Neural progenitor cell (in vitro differentiated cells): ENCODE measurements around the gene CCDC124. TPM values are rescaled to one million over a fixed set of nuclear protein-coding genes. Genes with fewer than 3 reads are reported as not detected.
"Not testable (repeated sequence)": the region's sequence is repeated elsewhere in the genome, so short reads cannot be mapped to it uniquely, and the experiment has no call there.

Experiments used
- DNase-seq: peaks from one replicate; pipeline ENCODE4 v3.0.0-alpha.2; 2016; ENCODE audit warnings: low spot score
- H2AFZ ChIP-seq: fragments of 200-600 bp; sonication (generic); replicated peaks from 2 replicates; pipeline ENCODE4 v1.6.1; 2016; ENCODE audit warnings: antibody characterized with exemption
- H3F3A ChIP-seq: fragments of 200-600 bp; sonication (generic); 2 replicates; pipeline ENCODE4 v1.6.1; 2016; ENCODE audit warnings: antibody characterized with exemption, low read depth
- H3K27ac ChIP-seq: fragments of 200-600 bp; sonication (generic); 2 replicates; pipeline ENCODE4 v1.5.1; 2016; ENCODE audit warnings: mild to moderate bottlenecking
- H3K27me3 ChIP-seq: fragments of 200-600 bp; sonication (generic); 2 replicates; pipeline ENCODE4 v1.6.1; 2016; ENCODE audit warnings: mild to moderate bottlenecking, moderate library complexity
- H3K36me3 ChIP-seq: fragments of 200-600 bp; sonication (generic); 2 replicates; pipeline ENCODE4 v1.5.1; 2016
- H3K4me1 ChIP-seq: fragments of 200-600 bp; sonication (generic); 2 replicates; pipeline ENCODE4 v1.6.1; 2016; ENCODE audit warnings: mixed run types
- H3K4me2 ChIP-seq: fragments of 200-600 bp; sonication (generic); 2 replicates; pipeline ENCODE4 v1.6.1; 2016
- H3K4me3 ChIP-seq: fragments of 200-600 bp; sonication (generic); 2 replicates; pipeline ENCODE4 v1.5.1; 2016
- H3K79me2 ChIP-seq: fragments of 200-600 bp; sonication (generic); 2 replicates; pipeline ENCODE4 v1.6.1; 2016; ENCODE audit warnings: low read depth
- H3K9ac ChIP-seq: fragments of 200-600 bp; sonication (generic); 2 replicates; pipeline ENCODE4 v1.6.1; 2016
- H3K9me3 ChIP-seq: fragments of 200-600 bp; sonication (generic); 2 replicates; pipeline ENCODE4 v1.5.1; 2016; ENCODE audit warnings: low read depth
- H4K20me1 ChIP-seq: fragments of 200-600 bp; sonication (generic); 2 replicates; pipeline ENCODE4 v1.6.1; 2016; ENCODE audit warnings: low read depth
- H3K27ac Mint-ChIP-seq: 3 replicates; pipeline ENCODE4 v1.8.0; 2021; ENCODE audit warnings: mixed read lengths
- H3K27me3 Mint-ChIP-seq: 2 replicates; pipeline ENCODE4 v1.8.0; 2022; ENCODE audit warnings: low read depth, mild to moderate bottlenecking, inconsistent platforms, moderate library complexity, mixed read lengths; ENCODE audit not compliant: insufficient read depth
- H3K36me3 Mint-ChIP-seq: 3 replicates; pipeline ENCODE4 v1.8.0; 2021; ENCODE audit warnings: mixed read lengths
- H3K4me1 Mint-ChIP-seq: 3 replicates; pipeline ENCODE4 v1.8.0; 2021; ENCODE audit warnings: mixed read lengths
- H3K4me3 Mint-ChIP-seq: 3 replicates; pipeline ENCODE4 v1.8.0; 2021; ENCODE audit warnings: mild to moderate bottlenecking, moderate library complexity, mixed read lengths
- H3K9me3 Mint-ChIP-seq: 3 replicates; pipeline ENCODE4 v1.8.0; 2020; ENCODE audit warnings: mixed read lengths
- CTCF ChIP-seq: fragments of 200-600 bp; sonication (generic); IDR thresholded peaks from 2 replicates; pipeline ENCODE4 v1.5.1; 2017; ENCODE audit warnings: antibody characterized with exemption, mild to moderate bottlenecking
- EZH2 ChIP-seq: fragments of 200-600 bp; sonication (generic); IDR thresholded peaks from 2 replicates; pipeline ENCODE4 v1.6.1; 2017; ENCODE audit warnings: antibody characterized with exemption, mild to moderate bottlenecking, moderate library complexity
- EZH2phosphoT487 ChIP-seq: fragments of 200-600 bp; sonication (generic); IDR thresholded peaks from 2 replicates; pipeline ENCODE4 v1.6.1; 2017; ENCODE audit warnings: antibody characterized with exemption
- total RNA-seq: library from RNA; depleted of rRNA; stranded (reverse); fragments of >200 nt; gene quantifications from 2 replicates; pipeline ENCODE4 v1.2.3, GENCODE V29; 2015; ENCODE audit warnings: low replicate concordance

The CCDC124 gene
- total RNA-seq, 1 donor from 2014 or later, result 23.3 TPM

- Histone ChIP-seq H3K4me1 (peaks cover 8% of the 10 kb centered on the region), H3K27ac (no peak overlapping the region), H3K36me3 (no peaks in the 10 kb centered on the region), H3K27me3 (no peaks in the 10 kb centered on the region), H4K20me1 (no peaks in the 10 kb centered on the region), H3K9ac (no peak overlapping the region), H3K4me3 (no peak overlapping the region), H3K9me3 (peaks cover 5% of the 10 kb centered on the region), H3F3A (peaks cover 9% of the 10 kb centered on the region), H2AFZ (no peak overlapping the region), H3K4me2 (no peak overlapping the region), H3K79me2 (no peaks in the 10 kb centered on the region)
- Mint-ChIP-seq H3K36me3 (no peaks in the 10 kb centered on the region), H3K4me1 (peaks cover 6% of the 10 kb centered on the region), H3K27me3 (peaks cover 2% of the 10 kb centered on the region), H3K27ac (no peak overlapping the region), H3K9me3 (peaks cover 18% of the 10 kb centered on the region), H3K4me3 (no peak overlapping the region)
- TF ChIP-seq CTCF (no peak), EZH2phosphoT487 (no peak), EZH2 (no peak)
- DNase-seq, result no peak
These were observed 21.9 kb upstream of the CCDC124 start for GRCh38 chr19:17910791-17911360.

- Histone ChIP-seq H3K9me3 (no peaks in the 10 kb centered on the region), H3K4me1 (no peaks in the 10 kb centered on the region), H3K36me3 (no peaks in the 10 kb centered on the region), H3K79me2 (no peaks in the 10 kb centered on the region), H3K9ac (no peak overlapping the region), H3F3A (no peaks in the 10 kb centered on the region), H2AFZ (no peak overlapping the region), H3K4me2 (no peak overlapping the region), H3K27me3 (no peaks in the 10 kb centered on the region), H3K4me3 (no peak overlapping the region), H3K27ac (no peak overlapping the region), H4K20me1 (no peaks in the 10 kb centered on the region)
- no peaks in the 10 kb centered on the region for H3K36me3 Mint-ChIP-seq
- no peak for DNase-seq
- peaks cover 4% of the 10 kb centered on the region for H3K27me3 Mint-ChIP-seq
- TF ChIP-seq CTCF (no peak), EZH2phosphoT487 (no peak), EZH2 (no peak)
- H3K4me3 Mint-ChIP-seq, result no peak overlapping the region
- H3K4me1 Mint-ChIP-seq, result no peaks in the 10 kb centered on the region
- H3K9me3 Mint-ChIP-seq, result peaks cover 15% of the 10 kb centered on the region
- no peak overlapping the region for H3K27ac Mint-ChIP-seq
These were observed 16.7 kb upstream of the CCDC124 start for GRCh38 chr19:17915940-17916593.

GRCh38 chr19:17918151-17918550, 14.7 kb upstream of the CCDC124 start:
- peaks cover 15% of the 10 kb centered on the region for H3K9me3 Mint-ChIP-seq
- H3K36me3 Mint-ChIP-seq, H3K27me3 ChIP-seq, H3K27ac ChIP-seq, H3K9me3 ChIP-seq, H3K4me1 ChIP-seq, H3F3A ChIP-seq, H3K9ac ChIP-seq, H4K20me1 ChIP-seq, H3K27ac Mint-ChIP-seq, DNase-seq, H3K79me2 ChIP-seq, H3K4me1 Mint-ChIP-seq, H3K4me3 Mint-ChIP-seq, H2AFZ ChIP-seq, H3K4me3 ChIP-seq, H3K4me2 ChIP-seq, H3K36me3 ChIP-seq, H3K27me3 Mint-ChIP-seq: not testable (repeated sequence)

GRCh38 chr19:17919122-17919521, 13.7 kb upstream of the CCDC124 start:
- DNase-seq, result not testable (repeated sequence)

More at GRCh38 chr19:17919122-17919521, 13.7 kb upstream of the CCDC124 start:
- not testable (repeated sequence) for H3K27me3 ChIP-seq, H3K9me3 ChIP-seq, H3K27ac ChIP-seq, H2AFZ ChIP-seq, H3K27me3 Mint-ChIP-seq, H3K4me1 Mint-ChIP-seq, H3K27ac Mint-ChIP-seq, H3K4me2 ChIP-seq, H3K36me3 ChIP-seq, H3K9ac ChIP-seq, H4K20me1 ChIP-seq, H3K4me3 ChIP-seq, H3K9me3 Mint-ChIP-seq, H3F3A ChIP-seq, H3K4me1 ChIP-seq, H3K4me3 Mint-ChIP-seq, H3K36me3 Mint-ChIP-seq, H3K79me2 ChIP-seq
